ENCODE data around the gene CDH22.

CDH22 gene

DNA sequence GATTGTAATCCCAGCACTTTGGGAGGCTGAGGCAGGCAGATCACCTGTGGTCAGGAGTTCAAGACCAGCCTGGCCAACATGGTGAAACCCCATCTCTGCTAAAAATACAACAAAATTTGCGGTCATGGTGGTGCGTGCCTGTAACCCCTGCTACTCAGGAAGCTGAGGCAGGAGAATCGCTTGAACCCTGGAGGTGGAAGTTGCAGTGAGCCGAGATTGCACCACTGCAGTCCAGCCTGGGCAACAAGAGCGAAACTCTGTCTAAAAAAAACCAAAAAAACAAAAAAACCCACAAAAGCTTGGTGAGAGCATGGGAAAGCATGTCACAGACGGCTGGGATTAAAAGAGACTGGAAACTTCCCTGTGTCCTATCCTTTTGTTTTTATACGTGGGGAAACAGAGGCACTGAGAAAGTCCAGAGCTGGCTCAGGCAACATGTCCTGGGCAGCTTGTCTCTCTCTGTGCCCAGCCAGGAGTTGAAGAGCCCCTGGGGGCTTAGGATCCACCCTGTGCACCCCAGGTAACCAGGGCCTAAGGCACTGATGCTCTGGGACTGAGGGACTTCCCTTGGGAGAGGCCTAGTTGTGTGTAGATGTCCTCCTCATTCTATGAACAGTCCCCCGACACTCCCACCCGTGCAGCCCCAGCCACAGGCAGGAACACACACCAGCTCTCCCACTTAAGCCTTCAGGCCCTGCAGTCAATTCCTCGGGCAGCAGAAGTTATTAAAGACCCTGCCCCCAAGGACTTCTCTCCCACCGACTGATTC, 174.2 kb downstream of the CDH22 start:
- DNase-seq: no peak

GRCh38 chr20:46132705-46133120, 175.6 kb downstream of the CDH22 start:
- peak; percentile 37 for DNase-seq

- DNase-seq: peak; percentile 22
Observed at GRCh38 chr20:46131396-46131795, 176.9 kb downstream of the CDH22 start.

DNA sequence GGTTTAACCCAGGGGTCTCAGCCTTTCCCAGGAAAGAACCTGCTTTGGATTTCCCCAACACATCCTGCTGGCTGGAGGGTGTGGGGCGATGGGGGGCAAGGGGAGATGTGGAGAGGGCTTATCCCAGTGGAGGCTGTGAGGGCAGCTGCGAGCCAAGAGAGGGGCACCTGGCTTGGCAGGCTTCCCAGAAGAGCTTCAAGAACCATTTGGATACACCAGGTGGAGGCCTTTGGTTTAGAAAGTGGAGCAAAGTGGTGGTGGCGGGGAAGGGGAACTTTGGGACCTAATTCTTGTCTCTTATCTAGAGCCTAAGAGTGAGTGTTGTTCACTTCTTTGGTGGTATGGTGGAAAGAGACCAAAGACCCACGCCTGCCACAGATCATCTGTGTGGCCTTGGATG, 177.8 kb downstream of the CDH22 start:
- DNase-seq: no peak

GRCh38 chr20:46129955-46130481, 178.3 kb downstream of the CDH22 start:
- DNase-seq: no peak

GRCh38 chr20:46128310-46129151, 179.8 kb downstream of the CDH22 start:
- no peak for DNase-seq

DNA sequence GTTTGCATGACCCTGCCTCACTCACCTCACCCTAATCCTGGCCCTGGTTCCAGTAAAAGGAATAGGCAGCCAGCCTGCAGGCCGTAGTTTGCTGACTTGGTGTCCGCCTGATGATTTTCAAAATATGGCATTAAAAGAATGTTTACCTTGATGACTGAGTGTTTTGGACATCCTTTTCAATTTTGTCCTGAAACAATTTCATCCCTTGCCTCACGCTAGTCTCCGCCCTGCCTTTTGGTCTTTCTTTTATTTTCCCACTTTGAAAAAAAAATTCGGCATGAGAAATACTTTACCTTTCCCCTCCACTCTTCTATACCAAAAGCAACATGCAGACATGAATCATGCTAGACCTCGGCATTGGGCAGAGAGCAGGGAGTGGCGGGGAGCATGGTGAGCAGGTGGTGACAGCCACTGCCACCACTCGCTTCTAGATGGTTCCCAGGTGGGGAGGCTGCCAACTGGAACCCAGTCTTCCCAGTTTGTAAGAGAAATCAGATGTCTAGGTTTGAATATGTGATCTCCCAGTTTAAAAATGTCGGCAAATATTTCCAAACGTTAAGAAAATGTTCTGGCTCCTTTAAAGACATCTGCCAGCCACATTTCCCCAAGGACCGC, 180.8 kb downstream of the CDH22 start:
- no peak for DNase-seq

DNA sequence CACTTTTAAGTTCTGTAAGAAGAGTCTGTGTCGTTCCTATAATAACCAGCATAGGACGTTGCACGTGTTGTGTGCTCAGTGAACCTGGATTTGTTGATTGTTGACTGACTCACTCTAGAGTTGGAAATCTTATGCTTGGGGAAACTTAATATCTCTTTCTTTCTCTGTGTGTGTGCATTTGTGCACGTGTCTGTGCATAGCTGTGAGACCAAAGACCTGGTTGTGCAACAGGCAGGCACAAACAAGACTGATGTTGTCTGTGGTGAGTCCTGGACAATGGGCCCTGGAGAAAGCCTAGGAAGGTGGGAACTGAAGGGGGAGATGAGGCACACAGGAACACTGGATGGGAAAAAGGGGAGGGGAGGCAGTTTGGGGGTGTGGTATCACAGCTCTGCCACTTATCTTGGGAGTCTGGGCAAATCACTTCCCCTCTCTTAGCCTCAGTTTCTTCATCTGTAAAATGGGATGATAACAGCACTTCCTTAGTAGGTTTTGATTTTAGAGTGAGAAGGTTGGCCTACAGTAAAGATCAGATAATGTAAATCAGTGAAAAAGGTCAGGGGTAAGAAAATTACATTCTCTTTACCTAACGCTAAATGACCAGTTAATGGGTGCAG, 181.8 kb downstream of the CDH22 start:
- no peak for DNase-seq
